CD1c-positive myeloid dendritic cell (primary cell): Measurements from ENCODE around the gene GPC5.
"Not testable (repeated sequence)": the region's sequence is repeated elsewhere in the genome, so short reads cannot be mapped to it uniquely, and the experiment has no call there.

Source experiments
- DNase-seq: peaks from one replicate; pipeline ENCODE4 v3.0.0-alpha.2; 2016; ENCODE audit errors: extremely low spot score

GPC5 gene

GRCh38 chr13:91773591-91774227 is 375.3 kb downstream of the GPC5 start:
- no peak for DNase-seq

- DNase-seq: no peak
Measured at GRCh38 chr13:91774397-91774796, 376.0 kb downstream of the GPC5 start.

GRCh38 chr13:91776611-91777193 is 378.3 kb downstream of the GPC5 start:
- no peak for DNase-seq

GRCh38 chr13:91778123-91778522 is 379.7 kb downstream of the GPC5 start:
- DNase-seq: no peak

GRCh38 chr13:91781982-91782691 is 383.7 kb downstream of the GPC5 start:
- DNase-seq: not testable (repeated sequence)

- DNase-seq: no peak
Measured at GRCh38 chr13:91785431-91786119, 387.2 kb downstream of the GPC5 start.

- no peak for DNase-seq
Measured at GRCh38 chr13:91792054-91792453, 393.6 kb downstream of the GPC5 start.

- DNase-seq: no peak
Measured at GRCh38 chr13:91797567-91797966, 399.1 kb downstream of the GPC5 start.

GRCh38 chr13:91798338-91798737 is 399.9 kb downstream of the GPC5 start:
- not testable (repeated sequence) for DNase-seq

- DNase-seq: not testable (repeated sequence)
Measured at GRCh38 chr13:91801772-91802171, 403.4 kb downstream of the GPC5 start.

- no peak for DNase-seq
Measured at GRCh38 chr13:91802957-91803356, 404.5 kb downstream of the GPC5 start.

- no peak for DNase-seq
Measured at GRCh38 chr13:91804724-91805123, 406.3 kb downstream of the GPC5 start.

- no peak for DNase-seq
Measured at GRCh38 chr13:91805605-91806004, 407.2 kb downstream of the GPC5 start.

GRCh38 chr13:91809161-91809560 is 410.7 kb downstream of the GPC5 start:
- no peak for DNase-seq

GRCh38 chr13:91813253-91813652 is 414.8 kb downstream of the GPC5 start:
- DNase-seq: no peak

GRCh38 chr13:91816263-91816807 is 417.9 kb downstream of the GPC5 start:
- no peak for DNase-seq

GRCh38 chr13:91817250-91817649 is 418.8 kb downstream of the GPC5 start:
- DNase-seq: no peak

- DNase-seq: no peak
Measured at GRCh38 chr13:91824416-91824815, 426.0 kb downstream of the GPC5 start.

- no peak for DNase-seq
Measured at GRCh38 chr13:91825516-91825915, 427.1 kb downstream of the GPC5 start.

- no peak for DNase-seq
Measured at GRCh38 chr13:91836553-91836952, 438.1 kb downstream of the GPC5 start.

GRCh38 chr13:91845612-91846011 is 447.2 kb downstream of the GPC5 start:
- no peak for DNase-seq

GRCh38 chr13:91863699-91864098 is 465.3 kb downstream of the GPC5 start:
- DNase-seq: no peak
